Hypothalamus (tissue), 51 donors: Measurements from ENCODE around the gene SPIRE1.
"Not testable (repeated sequence)": the region's sequence is repeated elsewhere in the genome, so short reads cannot be mapped to it uniquely, and the experiment has no call there.

Experiments
- DNase-seq, 51 donors: peaks; one replicate each; lab custom pipeline; 2025; lab: John Stamatoyannopoulos, UW

Gene SPIRE1

DNA sequence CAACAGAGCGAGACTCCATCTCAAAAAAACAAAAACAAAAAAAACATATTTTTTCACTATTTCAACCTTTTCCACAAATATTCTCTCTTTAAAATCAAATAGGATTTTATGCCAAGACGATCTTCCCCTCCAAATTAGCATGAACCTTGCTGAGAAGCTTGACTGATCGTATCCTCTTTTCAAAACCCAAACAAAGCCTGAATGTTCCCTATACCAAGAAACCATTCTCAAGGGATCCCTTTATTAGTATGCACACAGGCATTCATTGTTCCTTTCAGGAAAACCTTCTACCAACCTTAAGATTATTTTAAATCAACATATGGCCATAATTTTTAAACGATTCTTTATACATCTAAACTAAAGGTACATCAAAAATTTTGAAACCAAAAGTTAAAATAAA lies 6.3 kb downstream of the SPIRE1 start:
- no peak for DNase-seq

DNA sequence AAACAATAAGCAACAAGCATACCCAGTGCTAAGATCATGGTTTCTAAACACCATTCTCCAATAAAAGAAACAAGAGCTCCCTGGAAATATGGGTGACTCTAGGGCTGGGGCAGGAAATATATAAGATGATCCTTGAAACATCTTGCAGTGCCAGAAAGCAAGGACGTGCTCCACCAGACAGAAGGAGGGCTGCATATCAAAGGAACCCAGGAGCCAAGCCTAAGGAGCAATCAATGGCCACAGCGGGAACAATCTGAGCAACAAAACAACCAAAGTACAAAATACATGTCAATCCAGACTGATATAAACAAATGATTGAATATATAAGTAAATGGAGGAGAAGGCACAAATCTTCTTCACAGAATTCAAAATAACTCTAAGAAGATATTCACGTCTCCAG lies 10.1 kb downstream of the SPIRE1 start:
- DNase-seq: no peak

DNA sequence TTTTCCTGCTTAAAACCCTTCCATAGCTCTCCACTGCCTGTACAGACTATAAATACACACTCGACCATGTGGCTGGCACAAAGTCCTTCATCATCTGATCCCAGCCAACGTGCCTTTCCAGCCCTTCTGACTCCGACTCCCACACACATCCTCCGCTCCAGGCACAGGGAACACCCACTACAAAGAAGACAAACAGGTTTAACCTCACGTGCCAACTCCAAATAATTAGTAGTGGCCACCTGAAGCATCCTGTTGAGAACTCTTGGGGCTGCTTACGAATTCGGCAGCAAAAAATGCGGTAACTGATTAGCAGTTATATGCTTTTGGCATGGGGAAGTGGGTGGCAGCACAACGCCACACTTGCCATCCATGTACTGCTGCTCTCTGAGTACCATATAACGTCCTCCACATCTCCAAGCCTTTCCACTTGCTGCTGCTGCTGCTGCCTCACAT lies 12.1 kb downstream of the SPIRE1 start:
- peak in 14 of 51 donors; percentile 4 to 64 (median 20) for DNase-seq

DNA sequence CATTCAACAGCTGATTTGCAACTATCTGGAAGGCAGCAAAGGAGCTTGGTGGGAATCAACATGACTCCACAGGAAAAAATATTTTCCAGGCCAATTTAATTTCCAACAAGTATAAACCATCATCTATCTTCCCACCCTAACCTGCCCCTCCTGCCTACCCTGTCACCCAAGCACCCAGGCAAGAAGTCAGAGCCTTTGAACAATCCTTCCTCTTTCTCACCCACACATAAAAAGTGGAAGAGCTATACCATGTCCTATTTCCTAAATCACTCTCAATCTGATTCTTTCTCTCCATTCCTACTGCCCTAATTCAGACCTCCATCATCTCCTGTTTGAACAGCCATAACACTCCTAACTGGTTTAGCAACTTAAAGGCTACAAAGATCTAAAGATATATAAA lies 12.7 kb downstream of the SPIRE1 start:
- DNase-seq: no peak

DNA sequence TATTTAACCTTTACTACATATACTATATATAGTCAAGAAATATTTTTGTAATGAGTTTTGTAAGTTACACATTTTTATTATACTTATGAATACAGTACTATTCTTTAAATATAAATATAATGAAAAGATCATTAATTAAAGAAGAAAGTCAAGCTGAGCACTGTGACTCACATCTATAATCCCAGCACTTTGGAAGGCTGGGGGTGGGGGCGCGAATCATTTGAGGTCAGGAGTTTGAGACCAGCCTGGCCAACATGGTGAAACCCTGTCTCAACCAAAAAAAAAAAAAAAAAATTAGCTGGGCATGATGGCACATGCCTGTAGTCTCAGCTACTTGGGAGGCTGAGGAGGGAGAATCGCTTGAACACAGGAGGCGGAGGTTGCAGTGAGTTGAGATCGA lies 14.2 kb downstream of the SPIRE1 start:
- not testable (repeated sequence) for DNase-seq

DNA sequence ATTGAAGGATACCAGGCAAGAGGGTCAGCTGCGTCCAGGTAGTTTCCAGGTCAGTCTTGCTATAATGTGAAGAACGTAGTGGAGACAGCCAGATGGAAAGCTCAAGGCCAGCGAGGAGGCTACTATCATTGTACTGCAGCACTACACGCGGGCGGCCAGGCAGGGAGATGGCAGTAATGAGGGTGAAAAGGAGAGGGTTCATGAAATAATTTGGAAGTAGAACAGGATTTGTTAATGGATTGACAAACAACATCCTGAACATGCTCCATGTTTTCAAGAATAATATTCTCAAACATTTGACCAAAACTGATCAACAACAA lies 17.1 kb downstream of the SPIRE1 start:
- no peak for DNase-seq

DNA sequence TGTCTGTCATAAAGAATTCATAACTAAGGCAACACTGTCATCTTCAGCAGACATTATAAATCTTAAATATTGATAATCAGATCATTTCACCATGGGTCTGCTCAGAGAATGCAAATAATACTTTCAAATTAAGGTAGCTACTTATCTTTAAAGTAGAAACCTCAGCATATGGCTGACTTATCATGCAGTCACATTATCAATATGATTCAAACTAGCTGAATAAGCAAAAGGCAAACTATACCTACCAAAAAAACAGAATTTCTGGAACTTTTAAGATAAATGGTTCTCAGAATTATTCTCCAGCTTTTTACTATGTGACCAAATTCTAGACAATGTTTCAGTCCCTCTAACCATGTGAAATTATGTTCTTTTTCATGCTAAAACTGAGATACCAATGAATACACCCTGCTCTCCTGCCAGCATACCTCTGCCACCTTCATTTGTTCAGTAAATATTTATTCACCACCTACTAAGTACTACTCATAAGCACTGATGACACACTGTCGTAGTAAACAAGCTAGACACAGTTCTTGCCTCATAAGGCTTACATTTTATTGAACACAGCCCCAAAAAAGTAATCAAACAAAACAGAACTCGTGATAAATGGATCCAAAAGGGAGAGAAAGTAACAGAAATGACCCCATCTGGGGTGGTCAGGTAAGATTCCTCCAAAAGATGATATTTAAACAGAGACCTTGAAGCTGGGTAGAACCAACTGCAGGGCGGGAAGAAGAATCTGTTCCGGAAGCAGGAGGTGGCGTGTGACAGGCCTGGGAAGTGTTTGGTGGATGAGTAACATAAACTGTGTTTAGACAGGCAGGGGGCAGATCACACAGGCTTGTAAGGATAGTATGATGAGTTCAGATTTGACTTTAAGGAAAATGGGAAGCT lies 17.7 kb downstream of the SPIRE1 start:
- peak in 1 of 51 donors; percentile 7 for DNase-seq

DNA sequence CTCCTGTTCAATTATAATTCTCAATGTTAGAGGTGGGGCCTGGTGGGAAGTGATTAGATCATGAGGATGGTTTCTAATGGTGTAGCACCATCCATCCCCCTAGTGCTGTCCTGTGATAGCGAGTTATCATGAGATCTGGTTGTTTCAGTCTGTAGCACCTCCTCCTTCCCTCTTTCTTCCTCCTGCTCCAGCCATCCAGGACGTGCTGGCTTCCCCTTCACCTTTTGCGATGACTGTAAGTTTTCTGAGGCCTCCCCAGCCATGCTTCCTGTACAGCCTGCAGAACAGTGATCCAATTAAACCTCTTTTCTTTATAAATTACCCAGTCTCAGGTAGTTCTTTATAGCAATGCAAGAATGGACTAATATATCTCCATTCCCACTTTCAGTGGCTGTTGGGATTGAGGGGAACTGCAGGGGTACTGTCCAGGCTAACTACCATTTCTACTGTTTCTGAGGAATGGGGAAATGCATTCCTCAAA lies 19.2 kb downstream of the SPIRE1 start:
- DNase-seq: no peak

DNA sequence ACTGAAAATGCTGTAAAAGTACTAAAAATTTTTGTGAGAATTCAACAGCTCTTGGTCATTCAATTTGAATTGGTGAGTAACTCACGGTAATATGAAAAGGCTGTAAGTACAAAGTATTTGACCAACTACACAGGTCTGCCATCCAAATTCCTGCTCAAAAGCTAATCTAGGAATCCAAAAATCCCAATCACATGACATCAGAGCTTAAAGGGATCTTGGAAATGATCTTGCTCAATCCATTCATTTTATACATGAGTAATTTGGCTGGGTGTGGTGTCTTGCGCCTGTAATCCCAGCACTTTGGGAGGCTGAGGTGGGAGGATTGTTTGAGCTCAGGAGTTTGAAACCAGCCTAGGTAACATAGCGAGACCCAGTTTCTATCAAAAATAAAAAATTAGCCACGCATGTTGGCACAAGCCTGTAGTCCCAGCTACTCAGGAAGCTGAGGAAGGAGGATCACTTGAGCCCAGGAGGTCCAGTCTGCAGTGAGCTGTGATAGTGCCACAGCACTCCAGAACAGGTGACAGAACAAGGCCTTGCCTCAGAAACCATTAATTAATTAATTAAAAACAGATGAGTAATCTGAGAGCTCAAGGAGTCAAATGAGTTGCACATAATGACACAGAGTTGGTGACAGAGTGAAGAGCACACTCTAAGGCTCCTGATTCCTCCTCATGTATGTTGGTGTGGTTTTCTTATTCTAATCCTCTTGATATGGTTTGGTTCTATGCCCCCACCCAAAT lies 19.8 kb downstream of the SPIRE1 start:
- no peak for DNase-seq

DNA sequence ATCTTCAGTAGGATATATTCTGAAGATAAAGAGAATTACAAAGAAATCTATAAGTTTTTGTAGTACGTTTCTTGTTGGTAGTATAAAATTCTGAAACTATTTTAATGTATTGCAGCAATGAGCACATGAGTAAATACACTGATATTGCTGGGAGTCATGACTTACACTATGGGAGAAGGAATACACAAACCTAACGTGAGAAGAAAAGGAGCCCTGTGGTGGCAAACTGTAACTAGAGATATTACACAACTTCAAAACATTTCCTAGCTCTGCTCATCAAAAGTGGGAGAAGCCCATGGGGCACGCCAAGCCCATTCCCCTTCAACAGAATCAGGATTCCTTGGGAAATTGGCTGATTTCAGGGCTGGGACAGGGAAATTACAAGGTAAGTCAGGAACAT lies 20.5 kb downstream of the SPIRE1 start:
- DNase-seq: no peak

DNA sequence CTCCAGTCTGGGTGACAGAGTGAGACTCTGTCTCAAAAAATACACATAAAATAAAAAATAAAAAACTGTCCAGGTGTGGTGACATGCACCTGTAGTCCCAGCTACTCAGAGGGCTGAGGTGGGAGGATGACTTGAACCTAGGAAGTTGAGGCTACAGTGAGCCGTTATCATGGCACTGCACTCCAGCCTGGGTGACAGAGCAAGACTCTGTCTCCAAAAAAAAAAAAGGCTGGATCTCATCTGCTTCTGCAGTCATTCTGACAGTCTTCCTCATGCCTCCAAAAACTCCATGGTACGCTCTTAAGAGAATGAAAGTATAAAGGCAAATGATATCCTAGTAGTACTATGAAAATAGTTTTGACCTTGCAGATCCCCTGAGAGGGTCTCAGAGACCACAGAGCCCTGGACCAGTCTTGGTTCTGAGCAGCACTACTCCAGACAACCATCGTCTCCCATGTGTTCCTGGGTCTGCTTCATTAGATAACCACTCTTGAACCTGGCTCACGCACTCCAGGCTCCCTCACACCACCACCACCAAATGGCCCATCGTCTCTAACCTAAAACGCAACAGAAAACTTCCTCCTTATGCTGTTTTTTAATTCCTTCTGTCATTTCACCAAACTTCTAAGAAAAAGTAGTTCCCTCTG lies 26.0 kb downstream of the SPIRE1 start:
- no peak for DNase-seq

DNA sequence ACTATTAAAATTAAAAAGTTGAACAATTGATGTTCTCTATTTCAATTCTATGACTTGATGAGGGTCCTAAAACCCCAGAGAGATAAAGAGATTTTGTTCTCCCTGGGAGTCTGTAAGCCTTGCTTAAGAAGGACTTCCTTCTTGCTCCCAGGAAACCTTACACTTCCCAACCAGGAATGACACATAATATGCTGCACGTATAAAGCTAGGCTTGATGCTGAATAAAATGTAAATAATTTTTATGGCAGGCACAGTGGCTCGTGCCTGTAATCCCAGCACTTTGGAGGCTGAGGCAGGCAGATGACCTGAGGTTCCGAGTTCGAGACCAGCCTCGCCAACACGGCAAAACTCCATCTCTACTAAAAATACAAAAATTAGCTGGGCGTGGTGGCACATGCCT lies 27.8 kb downstream of the SPIRE1 start:
- DNase-seq: no peak

DNA sequence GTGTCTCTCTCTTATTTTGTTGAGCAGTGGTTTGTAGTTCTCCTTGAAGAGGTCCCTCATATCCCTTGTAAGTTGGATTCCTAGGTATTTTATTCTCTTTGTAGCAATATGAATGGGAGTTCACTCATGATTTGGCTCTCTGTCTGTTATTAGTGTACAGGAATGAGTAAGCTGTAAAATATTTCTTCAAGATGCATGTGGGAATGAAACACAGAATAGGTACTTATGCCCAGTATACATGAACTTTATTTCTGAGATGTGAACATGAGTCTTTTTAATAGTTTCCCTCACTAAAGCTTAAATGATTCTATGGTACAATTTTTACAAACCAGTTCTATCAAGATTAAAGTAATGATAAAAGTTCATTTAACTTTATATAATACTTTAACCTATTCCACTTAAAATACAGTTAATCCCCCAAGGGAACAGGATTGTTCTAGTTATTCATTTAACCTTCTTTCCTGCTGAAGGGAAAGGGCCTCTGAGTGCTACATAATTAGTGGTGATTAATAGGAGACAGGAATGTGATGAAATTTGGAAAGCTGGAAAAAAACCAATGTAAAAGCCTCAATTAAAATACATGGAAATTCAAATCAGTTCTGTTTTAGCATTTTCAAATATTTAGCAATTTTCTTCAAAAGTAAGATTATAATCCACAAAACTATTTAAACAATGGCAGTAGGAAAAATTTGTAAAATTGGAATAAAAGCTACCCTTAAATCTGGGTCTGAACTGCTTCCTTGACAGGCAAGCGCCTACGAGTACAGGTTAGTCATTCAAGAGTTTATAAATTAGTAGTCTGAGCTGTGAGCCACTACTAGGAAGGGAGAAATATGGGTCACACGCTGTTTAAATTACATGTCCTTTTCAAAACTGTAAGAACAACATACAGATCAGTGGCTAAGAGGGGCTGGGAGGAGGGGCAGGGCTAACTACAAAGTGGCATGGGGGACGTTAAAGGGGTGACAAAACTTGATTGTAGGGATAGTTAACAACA lies 28.9 kb downstream of the SPIRE1 start:
- DNase-seq: no peak

DNA sequence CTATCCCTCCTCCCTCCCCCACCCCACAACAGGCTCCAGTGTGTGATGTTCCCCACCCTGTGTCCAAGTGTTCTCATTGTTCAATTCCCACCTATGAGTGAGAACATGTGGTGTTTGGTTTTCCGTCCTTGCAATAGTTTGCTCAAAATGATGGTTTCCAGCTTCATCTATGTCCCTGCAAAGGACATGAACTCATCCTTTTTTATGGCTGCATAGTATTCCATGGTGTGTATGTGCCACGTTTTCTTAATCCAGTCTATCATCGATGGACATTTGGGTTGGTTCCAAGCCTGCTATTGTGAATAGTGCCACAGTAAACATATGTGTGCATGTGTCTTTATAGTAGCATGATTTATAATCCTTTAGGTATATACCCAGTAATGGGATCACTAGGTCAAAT lies 30.7 kb downstream of the SPIRE1 start:
- DNase-seq: not testable (repeated sequence)

DNA sequence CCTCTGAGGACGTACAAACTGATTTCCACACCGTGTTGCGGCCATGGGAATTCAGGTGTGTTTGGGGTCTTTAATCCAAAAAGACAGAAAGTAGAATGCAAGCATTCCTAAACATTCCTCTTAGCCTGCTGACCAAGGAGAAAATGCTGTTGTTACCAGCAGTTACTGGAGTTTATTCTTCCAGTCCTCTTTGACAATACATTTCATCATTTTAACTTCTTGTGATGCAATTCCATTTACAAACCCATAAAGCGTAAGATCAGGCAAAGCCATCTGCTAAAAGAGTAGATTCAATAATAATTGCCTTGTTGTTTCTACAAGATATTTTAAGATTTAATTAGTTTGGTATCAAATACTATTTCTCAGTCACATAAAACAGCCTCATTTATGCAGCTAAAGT lies 32.7 kb downstream of the SPIRE1 start:
- no peak for DNase-seq

DNA sequence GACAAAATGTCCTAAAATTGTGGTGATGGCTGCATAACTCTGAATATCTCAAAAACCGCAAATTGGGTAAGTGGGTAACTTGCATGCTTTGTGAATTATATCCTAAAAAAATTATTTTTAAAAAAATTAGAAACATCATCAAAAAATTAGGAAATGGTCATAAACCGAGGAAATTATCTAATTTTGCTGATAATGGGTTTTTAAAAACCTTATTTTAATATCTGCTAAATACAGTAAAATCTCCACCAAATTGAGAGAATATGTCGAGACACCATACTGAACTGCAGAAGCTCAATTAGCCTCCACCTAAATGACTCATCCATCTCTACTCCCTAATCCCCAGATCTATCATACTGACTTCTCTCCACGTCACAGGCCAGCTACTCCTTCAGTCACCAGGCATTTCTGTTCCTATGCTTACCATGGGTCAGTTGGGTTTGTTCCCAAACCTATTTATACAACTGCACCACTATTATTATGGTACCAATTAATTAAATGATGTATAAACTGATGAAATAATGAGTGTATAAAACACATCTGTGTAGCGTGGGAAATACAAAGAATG lies 36.1 kb downstream of the SPIRE1 start:
- no peak for DNase-seq

DNA sequence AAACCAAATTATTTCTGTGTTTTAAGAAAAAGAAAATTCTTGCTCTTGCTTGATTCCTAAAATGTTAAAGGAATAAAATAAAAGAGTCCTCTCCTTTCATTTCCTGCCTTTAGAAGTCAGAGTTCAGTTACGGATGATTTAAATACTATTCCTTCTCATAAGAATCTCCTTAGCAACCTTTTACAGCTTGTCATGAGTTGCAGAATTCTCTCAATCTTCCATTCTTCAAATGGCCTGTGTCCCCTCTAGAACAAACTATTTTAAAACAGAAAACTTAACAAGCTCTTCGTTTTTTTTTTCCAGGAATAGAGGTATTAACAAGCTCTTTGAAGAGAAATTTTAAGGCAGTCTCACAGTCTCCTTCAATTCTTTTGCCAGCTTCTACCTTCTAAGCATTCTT lies 42.2 kb downstream of the SPIRE1 start:
- DNase-seq: no peak

DNA sequence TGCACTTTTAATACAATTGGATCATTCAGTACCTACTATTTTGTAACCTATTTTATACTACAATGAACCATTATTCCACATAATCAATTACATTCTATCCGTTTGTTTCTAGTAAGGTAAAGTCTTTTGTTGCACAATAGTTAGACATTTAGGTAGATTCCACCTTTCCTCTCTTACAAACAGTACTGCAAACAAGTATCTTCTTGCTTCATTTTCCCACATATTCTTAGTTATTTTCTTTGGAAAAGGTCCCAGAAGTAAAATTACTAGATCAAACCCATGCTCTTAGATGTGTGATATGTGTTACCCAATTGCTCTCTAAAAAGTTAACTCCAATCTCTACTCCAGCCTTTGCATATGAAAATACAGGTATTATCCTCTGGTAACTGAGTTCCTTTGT lies 49.6 kb downstream of the SPIRE1 start:
- DNase-seq: no peak

DNA sequence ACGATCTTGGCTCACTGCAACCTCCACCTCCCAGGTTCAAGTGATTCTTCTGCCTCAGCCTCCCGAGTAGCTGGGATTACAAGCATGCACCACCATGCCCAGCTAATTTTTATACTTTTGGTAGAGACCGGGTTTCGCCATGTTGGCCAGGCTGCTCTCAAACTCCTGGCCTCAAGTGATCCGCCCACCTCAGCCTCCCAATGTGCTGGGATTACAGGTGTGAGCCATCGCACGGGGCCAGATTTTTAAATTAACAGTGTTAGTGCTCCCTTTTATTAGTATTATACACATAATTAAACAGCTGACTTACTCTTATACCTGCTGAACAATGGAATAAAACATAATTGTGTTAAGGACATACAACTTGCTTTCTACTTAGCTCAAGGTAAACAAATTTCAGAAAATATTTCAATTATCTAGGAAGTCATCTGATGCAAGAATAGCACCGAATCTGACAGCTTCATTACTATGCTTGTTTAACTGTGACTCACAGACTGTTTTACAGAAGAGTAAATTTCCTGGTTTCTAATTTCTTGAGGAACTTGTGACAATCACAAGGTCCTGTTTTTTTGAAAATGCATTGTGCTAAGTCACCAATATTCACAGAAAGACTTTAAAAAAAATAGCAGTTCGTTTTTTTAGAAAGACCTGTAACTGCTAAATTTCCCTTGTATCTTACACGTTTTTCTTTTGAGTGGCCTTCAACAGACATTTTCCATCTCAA lies 51.2 kb downstream of the SPIRE1 start:
- no peak for DNase-seq
